Metanephros (tissue), 2 donors: ENCODE data around the gene LIPT2. TPM values are rescaled to one million over a fixed set of nuclear protein-coding genes. Genes with fewer than 3 reads are reported as not detected.

Experiments used
- small RNA-seq: library from RNA; depleted of rRNA; stranded (forward); fragments of <200 nt; gene quantifications from one replicate; pipeline ENCODE3, GENCODE V24; 2014; ENCODE audit warnings: low replicate concordance
- total RNA-seq: library from RNA; depleted of rRNA; stranded (reverse); fragments of >200 nt; gene quantifications from one replicate; pipeline ENCODE4 v1.2.3, GENCODE V29; 2014

LIPT2 gene
- 13.0 TPM for total RNA-seq

GRCh38 chr11:74492974-74493790 lies at the start of gene LIPT2:
Gene LIPT2, minus strand, starts transcription at chr11:74493724. Its CDS starts 21 bp downstream, at chr11:74493703.

GRCh38 chr11:74466916-74467885 lies 26.3 kb downstream of the LIPT2 start, which contains the start of gene KCNE3:
Gene KCNE3, minus strand, starts transcription at chr11:74467549. Its CDS starts 9,986 bp downstream, at chr11:74457563.

Small RNA genes lying within 50 kb of the gene (small RNA-seq; reads per million reads assigned to genes)
- gene CYCSP27, result not detected

Other genes with a start within 250 kb of the LIPT2 start
- gene P4HA3, start 182.1 kb downstream of the LIPT2 start, total RNA-seq, result 0.58 TPM
- gene PGM2L1, start 95.3 kb downstream of the LIPT2 start, total RNA-seq, result 6.0 TPM
- gene KCNE3, start 26.2 kb downstream of the LIPT2 start, total RNA-seq, result 18.6 TPM
- 19.8 TPM for gene POLD3, start 98.9 kb upstream of the LIPT2 start, total RNA-seq
- 0.64 TPM for gene CHRDL2, start 237.7 kb upstream of the LIPT2 start, total RNA-seq